Stimulated activated CD4-positive, alpha-beta T cell treated with anti-CD3 and anti-CD28 coated beads, Interleukin-2, amount 100 ng/mL, for 48 hours (primary cell): ENCODE results near the gene USP27X.
A peak's percentile ranks its signal among the peaks of the same experiment; 100 is the strongest.

ENCODE experiments used
- DNase-seq, 2 donors: peaks; one replicate each; pipeline ENCODE4 v3.0.0-alpha.2; 2020

Gene USP27X

DNA sequence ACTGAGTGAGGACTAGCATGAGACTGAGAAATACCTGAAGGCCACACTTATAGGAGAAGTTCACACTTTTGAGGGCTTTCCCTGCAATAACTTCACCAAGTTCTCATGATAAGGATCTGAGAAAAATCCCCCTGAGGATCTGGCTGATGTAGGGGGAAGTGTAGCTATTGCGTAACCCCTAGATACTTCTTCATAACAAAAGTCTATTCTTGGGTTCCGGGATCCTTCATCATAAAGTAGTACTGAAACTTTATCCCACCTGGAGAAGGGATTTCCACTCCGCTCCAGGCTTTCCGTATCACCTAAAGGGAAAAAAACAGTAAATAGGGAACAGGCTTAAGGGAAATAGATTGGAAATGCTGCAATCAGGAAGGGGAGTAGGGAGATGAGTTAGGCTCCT lies 13.3 kb downstream of the USP27X start:
- DNase-seq: no peak

DNA sequence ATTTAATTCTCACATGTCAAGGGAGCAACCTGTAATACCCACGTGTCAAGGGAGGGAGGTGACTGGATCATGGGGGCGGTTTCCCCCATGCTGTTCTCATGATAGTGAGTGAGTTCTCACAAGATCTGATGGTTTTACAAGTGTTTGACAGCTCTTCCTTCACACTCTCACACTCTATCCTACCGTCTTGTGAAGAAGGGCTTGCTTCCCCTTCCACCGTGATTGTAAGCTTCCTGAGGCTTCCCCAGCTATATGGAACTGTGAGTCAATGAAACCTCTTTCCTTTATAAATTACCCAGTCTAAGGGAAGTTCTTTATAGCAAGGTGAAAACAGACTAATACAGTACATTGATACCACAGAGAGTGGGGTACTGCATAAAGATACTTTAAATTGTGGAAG lies 17.7 kb downstream of the USP27X start:
- DNase-seq: no peak

DNA sequence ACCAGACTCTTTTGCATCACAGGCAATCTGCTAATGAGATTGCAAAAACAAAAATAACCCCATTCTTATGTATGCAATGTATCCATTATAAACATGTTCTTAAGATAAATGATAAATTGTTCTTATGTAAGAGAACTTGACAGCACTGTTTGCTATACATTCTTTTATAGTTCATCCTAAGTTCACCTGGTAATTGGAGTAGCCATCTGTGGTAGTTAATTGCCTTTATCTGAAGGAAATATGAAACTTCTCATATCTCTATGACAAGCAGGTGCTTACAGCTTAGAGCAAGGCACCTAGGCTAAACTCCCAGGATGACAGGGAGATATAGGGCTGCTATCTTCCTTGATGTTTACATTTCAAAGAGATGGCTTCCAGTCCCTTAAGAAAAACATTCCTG lies 21.8 kb downstream of the USP27X start:
- no peak for DNase-seq

DNA sequence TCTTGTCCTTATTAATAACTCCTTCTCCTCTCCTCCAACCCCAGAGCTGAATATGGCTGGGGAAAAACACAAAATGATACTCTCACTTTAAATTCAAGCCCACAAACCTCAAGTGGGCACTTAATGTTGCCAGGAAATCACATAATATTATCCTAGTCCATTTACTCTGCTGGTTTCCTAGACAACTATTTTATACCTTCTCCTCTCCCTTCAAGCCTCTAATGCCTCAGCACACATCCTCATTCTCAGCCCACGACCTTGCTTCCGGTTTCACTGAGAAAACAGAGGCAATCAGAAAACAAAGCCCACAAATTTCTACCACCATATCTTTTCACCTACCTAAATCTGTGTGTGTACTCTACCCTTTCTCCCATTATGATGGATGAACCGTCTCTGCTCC lies 31.1 kb downstream of the USP27X start:
- DNase-seq: no peak

DNA sequence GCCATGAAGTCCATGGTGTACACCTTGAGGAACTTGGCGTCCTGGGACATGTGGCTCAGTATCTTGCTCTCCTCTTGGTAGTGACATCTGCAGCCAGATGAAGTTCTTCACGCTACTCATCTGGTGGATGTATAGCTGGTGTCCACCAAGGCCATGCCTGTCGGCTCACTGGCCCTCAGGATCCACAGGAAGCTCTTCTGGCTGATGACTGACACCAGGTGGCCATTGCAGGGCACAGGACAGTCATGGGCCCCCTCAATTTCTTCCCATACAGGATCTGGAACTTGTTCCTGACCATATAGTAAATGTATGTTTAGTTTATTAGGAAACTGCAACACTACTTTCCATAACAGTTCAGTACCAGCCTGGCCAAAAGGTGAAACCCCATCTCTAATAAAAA lies 32.8 kb downstream of the USP27X start:
- no peak for DNase-seq

DNA sequence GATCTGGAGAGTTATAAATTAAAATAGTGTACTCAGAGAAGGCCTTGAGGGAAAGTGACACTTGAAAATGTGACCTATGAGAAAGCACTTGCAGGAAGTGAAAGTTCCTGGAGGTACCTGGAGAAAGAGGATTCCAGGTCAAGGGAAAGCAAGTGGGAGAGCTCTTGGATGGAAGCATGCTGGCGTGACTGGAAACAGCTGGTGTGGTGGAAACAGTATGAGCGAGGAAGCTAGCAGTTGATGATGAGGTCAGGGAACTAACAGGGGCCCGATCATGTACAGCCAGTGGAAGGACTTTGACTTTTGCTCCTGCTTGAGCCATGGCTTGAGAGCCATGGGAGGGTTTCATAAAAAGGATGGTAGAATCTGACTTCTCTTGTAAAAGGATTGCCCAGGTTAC lies 33.6 kb downstream of the USP27X start:
- DNase-seq: no peak

DNA sequence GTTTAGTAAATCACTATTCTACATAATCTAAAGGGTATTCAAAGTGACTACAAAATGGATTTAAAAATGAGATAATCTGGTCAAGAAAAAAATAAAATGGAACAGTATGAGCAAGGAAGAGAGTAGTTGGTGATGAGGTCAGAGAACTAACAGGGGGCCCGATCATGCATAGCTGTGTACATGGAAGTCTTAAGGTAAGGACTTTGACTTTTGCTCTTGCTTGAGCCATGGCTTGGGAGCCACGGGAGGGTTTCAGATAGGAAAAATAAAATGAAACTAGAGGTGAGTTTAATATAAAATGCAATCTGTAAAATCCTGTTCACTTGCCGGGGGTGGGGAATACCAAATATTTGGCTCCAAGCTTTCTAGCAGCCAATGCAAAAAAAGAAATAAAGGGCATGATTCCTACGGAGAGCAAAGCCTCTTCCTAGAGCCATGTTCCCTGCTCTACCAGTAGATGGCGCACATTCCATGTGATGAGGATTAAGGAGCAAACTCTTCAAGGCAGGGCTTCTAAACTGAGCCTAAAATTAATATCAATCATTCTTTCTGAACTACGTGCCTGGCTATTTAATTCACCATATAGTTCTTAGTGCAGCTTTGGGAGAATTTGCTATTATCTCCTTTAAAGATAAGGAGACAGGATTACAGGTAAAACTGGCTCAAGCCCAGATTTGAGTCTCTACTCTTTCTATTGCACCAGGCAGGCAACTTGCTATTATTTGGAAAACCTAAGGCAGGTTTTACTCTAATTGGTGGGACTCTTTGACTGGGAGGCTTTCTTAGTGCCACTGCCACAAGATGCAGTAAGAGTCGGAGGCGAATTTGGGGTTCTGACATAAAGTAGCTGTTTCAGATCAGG lies 36.3 kb downstream of the USP27X start:
- peak; percentile 15 to 43 for DNase-seq

DNA sequence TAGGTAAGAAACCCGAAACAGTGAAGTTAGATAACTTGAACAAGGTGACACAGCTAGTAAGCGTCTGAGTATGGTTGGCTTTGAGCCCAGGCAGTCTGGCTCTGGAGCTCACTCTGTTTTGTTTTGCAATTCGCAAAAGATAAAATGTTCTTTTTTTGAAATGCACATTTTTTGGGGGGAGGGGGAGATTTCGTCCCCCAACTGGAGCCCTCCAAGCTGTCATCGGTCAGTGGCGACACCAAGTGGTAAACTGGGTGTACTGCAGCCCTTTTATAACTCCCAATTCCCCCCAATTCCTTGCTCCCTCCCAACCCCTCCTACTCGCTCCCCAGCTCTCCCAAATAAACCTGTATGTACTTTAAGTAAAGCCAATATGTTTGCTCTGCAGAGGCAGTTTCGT lies 40.3 kb downstream of the USP27X start:
- DNase-seq: peak; percentile 3 to 12

DNA sequence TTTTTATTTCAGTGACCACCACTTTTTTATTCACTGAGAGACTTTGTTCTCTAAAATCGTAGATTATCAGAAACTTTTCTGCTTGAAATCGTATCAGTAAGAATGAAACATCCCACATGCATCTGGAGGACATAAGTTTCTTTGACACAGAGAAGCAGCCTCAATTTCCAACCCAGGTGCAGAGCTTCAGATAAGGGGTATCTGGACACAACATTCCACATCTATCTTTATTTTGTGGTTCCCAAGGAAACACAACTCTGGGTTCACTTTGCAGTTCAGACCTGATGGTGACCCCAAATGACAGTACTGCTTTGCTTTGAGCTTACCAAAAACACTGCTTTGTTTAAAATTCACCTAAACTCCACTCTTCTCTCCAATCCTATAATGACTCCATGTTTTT lies 41.8 kb downstream of the USP27X start:
- no peak for DNase-seq

DNA sequence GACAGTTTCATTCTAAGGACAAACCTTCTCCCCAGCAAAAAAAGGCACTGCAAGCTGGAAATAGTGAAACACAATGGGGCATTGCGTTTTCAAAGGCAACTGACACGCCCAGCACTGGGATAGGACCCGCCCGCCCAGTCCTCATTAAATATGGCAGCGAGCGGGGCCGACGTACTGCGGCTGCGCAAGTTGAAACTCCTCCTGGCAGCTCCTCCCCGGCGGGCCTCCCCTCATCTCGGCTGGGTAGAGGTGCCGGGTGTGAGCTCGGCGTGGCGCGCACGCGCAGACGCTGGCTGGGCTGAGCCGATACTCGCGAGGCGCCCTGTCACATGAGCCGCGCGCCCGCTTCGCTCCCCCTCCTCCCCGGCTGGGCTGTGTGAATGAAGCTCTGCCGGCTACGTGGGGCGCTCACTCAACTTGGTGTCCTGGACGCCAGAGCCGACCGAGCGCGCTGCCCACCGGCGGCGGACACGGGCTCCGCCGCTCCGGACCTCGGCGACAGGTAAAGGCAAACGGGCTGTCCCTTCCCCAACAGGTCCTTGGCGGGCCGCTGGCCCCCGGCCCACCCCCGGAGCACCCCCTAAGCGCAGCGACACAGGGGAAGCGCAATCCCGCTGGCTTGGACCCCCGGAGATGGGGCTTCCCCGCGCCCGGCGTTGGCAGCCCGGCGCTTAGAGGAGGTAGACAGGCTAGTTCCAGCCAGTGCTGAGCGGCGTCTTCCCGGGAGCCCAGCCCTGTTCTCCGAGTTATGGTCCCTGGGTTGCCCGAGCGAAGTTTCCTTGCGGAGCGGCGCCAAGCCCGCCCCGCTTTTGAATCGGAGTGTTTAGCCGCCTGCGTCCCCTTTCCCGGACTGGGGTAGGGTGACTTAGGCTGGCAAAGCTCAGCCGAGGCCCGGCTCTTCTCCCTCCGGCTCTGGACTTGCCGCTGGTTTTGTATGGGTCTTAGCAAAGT lies 43.3 kb downstream of the USP27X start, which contains the start of gene CLCN5:
TSS of gene CLCN5 (plus strand) at position 306 of the 951 bp plus-strand sequence. CDS start 2,703 bp downstream, outside the sequence.
- DNase-seq: peak; percentile 81

DNA sequence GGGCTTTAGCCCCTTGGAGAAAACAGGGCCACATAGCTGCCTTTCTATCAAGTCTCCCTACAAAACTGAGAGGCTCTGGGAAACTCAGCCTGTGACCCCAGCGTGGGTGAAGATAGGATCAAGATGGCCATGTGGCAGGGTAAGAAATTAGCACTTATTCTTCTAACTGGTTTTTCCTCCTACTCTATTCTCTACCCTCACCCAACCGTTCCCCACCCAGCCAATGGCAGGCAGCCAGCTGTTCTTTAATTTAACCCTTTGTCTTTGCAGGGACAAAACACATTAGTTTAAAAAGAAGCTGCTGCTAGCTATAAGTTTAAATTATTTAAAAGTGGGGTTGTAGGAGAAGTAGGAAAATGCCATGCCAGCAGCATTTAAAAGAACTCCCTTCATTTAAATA lies 45.9 kb downstream of the USP27X start:
- no peak for DNase-seq

DNA sequence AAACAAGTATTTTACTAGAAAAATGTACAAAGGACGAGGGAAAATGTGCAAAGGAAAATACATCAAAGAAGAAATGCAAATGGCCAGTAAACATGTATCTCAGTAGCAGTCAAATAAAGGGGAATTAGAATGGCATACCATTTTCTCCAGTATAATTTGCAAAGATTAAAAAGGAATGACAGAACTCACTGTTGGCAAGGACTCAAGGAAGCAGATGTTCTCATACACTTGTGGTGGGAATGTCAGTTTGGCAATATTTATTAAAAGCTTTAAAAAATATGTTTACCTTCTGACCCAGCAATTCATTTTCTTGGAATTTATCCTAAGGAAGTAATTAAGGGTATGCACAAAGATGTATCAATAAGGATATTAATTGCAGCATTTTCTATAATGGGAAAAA lies 50.8 kb downstream of the USP27X start:
- no peak for DNase-seq
